CD14-positive monocyte (primary cell): Measurements from ENCODE around the gene TNFSF4. TPM values are rescaled to one million over a fixed set of nuclear protein-coding genes. Genes with fewer than 3 reads are reported as not detected.

ENCODE experiments used
- DNase-seq, 3 donors: peaks; one replicate each; pipeline ENCODE4 v3.0.0-alpha.2; 2011 to 2022
- H2AFZ ChIP-seq: 2 replicates; pipeline ENCODE4 v1.6.0; 2012; ENCODE audit warnings: mild to moderate bottlenecking, low read depth, low read length, inconsistent platforms; ENCODE audit not compliant: insufficient read depth, poor library complexity, severe bottlenecking
- H3K27ac ChIP-seq, 2 donors: 1 replicate in 1 of 2; 2 replicates in 1 of 2; pipeline ENCODE4 v1.5.1; 2012 to 2013; ENCODE audit warnings: low read length in 2 of 2, control low read depth in 1 of 2, inconsistent platforms in 1 of 2, low read depth in 1 of 2, mild to moderate bottlenecking in 1 of 2
- H3K27me3 ChIP-seq, 2 donors: one replicate each; pipeline versions ENCODE4 v1.6.0 to v1.6.1; 2011 to 2013; ENCODE audit warnings: low read length in 2 of 2; ENCODE audit not compliant: control insufficient read depth in 2 of 2, insufficient read depth in 2 of 2
- H3K36me3 ChIP-seq, 2 donors: replicated peaks in 1 of 2; 1 replicate in 1 of 2; 2 replicates in 1 of 2; pipeline versions ENCODE4 v1.5.1 to v1.6.1; 2012 to 2013; ENCODE audit warnings: low read length in 2 of 2, control low read depth in 1 of 2, inconsistent platforms in 1 of 2, mild to moderate bottlenecking in 1 of 2; ENCODE audit not compliant: insufficient read depth in 2 of 2, control insufficient read depth in 1 of 2
- H3K4me1 ChIP-seq, 2 donors: 1 replicate in 1 of 2; 2 replicates in 1 of 2; pipeline versions ENCODE4 v1.5.1 to v1.6.1; 2012 to 2013; ENCODE audit warnings: low read length in 2 of 2, control low read depth in 1 of 2, inconsistent platforms in 1 of 2, mild to moderate bottlenecking in 1 of 2, moderate library complexity in 1 of 2; ENCODE audit not compliant: insufficient read depth in 2 of 2, control insufficient read depth in 1 of 2
- H3K4me2 ChIP-seq: replicated peaks from 2 replicates; pipeline ENCODE3; 2012; ENCODE audit warnings: low read length, moderate library complexity, mild to moderate bottlenecking; ENCODE audit not compliant: poor library complexity, severe bottlenecking; ENCODE audit errors: extremely low read depth
- H3K4me3 ChIP-seq, 3 experiments: fragments of 200-600 bp in 1 of 3; sonication (generic) in 1 of 3; replicated peaks in 1 of 3; 1 replicate in 2 of 3; 2 replicates in 1 of 3; pipeline ENCODE4 v1.5.1; 2011 to 2013; ENCODE audit warnings: low read length in 3 of 3, mild to moderate bottlenecking in 3 of 3, control low read depth in 2 of 3, low read depth in 2 of 3, inconsistent platforms in 1 of 3, moderate library complexity in 1 of 3
- H3K79me2 ChIP-seq: 2 replicates; pipeline ENCODE4 v1.6.0; 2012; ENCODE audit warnings: mild to moderate bottlenecking, control low read depth, inconsistent platforms, low read length, moderate library complexity; ENCODE audit not compliant: insufficient read depth
- H3K9ac ChIP-seq: 2 replicates; pipeline ENCODE4 v1.6.0; 2017; ENCODE audit warnings: low read length, mild to moderate bottlenecking; ENCODE audit not compliant: insufficient read depth, poor library complexity, severe bottlenecking
- H3K9me3 ChIP-seq, 2 donors: replicated peaks in 1 of 2; 1 replicate in 1 of 2; 2 replicates in 1 of 2; pipeline versions ENCODE4 v1.5.1 to v1.6.1; 2012 to 2013; ENCODE audit warnings: low read length in 2 of 2, control low read depth in 1 of 2; ENCODE audit not compliant: control insufficient read depth in 1 of 2, insufficient read depth in 1 of 2
- H4K20me1 ChIP-seq: 2 replicates; pipeline ENCODE4 v1.6.0; 2012; ENCODE audit warnings: mild to moderate bottlenecking, low read length, control low read depth, moderate library complexity; ENCODE audit not compliant: insufficient read depth
- H3K27ac Mint-ChIP-seq, 7 donors: one replicate each; pipeline ENCODE4 v1.8.0; 2020; ENCODE audit warnings: mild to moderate bottlenecking in 7 of 7, mixed read lengths in 7 of 7, moderate library complexity in 6 of 7, inconsistent platforms in 2 of 7
- H3K27me3 Mint-ChIP-seq, 3 donors: one replicate each; pipeline ENCODE4 v1.8.0; 2021 to 2022; ENCODE audit warnings: low read depth in 3 of 3, mild to moderate bottlenecking in 3 of 3, mixed read lengths in 3 of 3, moderate library complexity in 3 of 3, inconsistent platforms in 1 of 3
- H3K36me3 Mint-ChIP-seq, 2 donors: one replicate each; pipeline ENCODE4 v1.8.0; 2020; ENCODE audit warnings: mixed read lengths in 2 of 2, inconsistent platforms in 1 of 2, mild to moderate bottlenecking in 1 of 2
- H3K4me1 Mint-ChIP-seq: one replicate; pipeline ENCODE4 v1.8.0; 2020; ENCODE audit warnings: mild to moderate bottlenecking, mixed read lengths
- H3K4me3 Mint-ChIP-seq, 2 donors: one replicate each; pipeline ENCODE4 v1.8.0; 2020; ENCODE audit warnings: mild to moderate bottlenecking in 2 of 2, mixed read lengths in 2 of 2, moderate library complexity in 1 of 2
- H3K9me3 Mint-ChIP-seq, 7 donors: one replicate each; pipeline ENCODE4 v1.8.0; 2020 to 2022; ENCODE audit warnings: mixed read lengths in 7 of 7, mild to moderate bottlenecking in 6 of 7, moderate library complexity in 6 of 7, inconsistent platforms in 2 of 7
- CTCF ChIP-seq: fragments of 200-600 bp; IDR thresholded peaks from one replicate; pipeline ENCODE4 v1.8.0; 2022; ENCODE audit warnings: antibody characterized with exemption, mild to moderate bottlenecking
- WGBS: methylation state at CpG from one replicate; pipeline ENCODE4 v1.1.5; 2013; ENCODE audit warnings: missing lambda C conversion rate; ENCODE audit not compliant: insufficient coverage; 5-methylcytosine and 5-hydroxymethylcytosine counted together
- intact Hi-C, 2 donors: fragments of 100-400 bp; cut with micrococcal nuclease; formaldehyde crosslinking; loops; one replicate each; pipeline versions ENCODE4 v1.15.0 to v1.15.1; 2023
- polyA plus RNA-seq, 3 donors: library from polyadenylated mRNA; depleted of rRNA in 1 of 3; unstranded in 2 of 3; stranded (reverse) in 1 of 3; fragments of 300-500 nt in 2 of 3; fragments of >200 nt in 1 of 3; fragmentation: Illumina TruSeq in 2 of 3; gene quantifications; 1 replicate in 2 of 3; 2 replicates in 1 of 3; pipeline ENCODE4 v1.2.3, GENCODE V29; 2012 to 2021

Gene TNFSF4
- polyA plus RNA-seq, 3 donors: 0.21 to 0.40 (median 0.38) TPM

DNA sequence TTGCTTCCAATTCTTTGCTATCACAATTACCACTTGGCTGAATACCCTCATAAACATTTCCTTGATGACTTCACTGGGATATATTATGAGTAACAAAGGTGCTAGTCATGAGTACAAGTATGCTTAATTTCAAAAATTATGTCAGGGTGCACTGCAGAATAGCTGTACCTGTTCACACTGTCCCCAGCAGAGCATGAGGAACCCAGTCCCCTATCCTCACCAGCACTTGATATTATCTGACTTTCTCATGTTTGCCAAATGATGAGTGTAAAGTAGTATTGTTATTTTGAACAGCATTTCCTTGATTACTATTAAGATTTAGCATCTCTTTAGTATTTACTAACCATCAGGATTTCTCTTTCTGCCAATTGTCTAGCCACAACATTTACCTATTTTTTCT, 33.5 kb upstream of the TNFSF4 start:
- Histone ChIP-seq H3K9me3 (peaks cover 19 to 21% of the 10 kb centered on the region in 2 donors), H3K27ac (no peak overlapping the region), H3K27me3 (no peaks in the 10 kb centered on the region), H2AFZ (no peak overlapping the region), H3K36me3 (no peaks in the 10 kb centered on the region), H3K9ac (no peak overlapping the region), H3K79me2 (no peaks in the 10 kb centered on the region), H3K4me1 (no peaks in the 10 kb centered on the region), H3K4me3 (no peak overlapping the region), H3K4me2 (no peak overlapping the region), H4K20me1 (no peaks in the 10 kb centered on the region)
- H3K27me3 Mint-ChIP-seq: no peaks in the 10 kb centered on the region
- no peak overlapping the region for H3K4me3 Mint-ChIP-seq
- peaks cover 0 to 3% of the 10 kb centered on the region in 2 donors for H3K36me3 Mint-ChIP-seq
- TF ChIP-seq CTCF: no peak
- H3K27ac Mint-ChIP-seq: no peak overlapping the region
- no peak for DNase-seq
- intact Hi-C loops: no loop called here
- peaks cover 13 to 41% (median 25%) of the 10 kb centered on the region in 7 donors for H3K9me3 Mint-ChIP-seq
- peaks cover 10% of the 10 kb centered on the region for H3K4me1 Mint-ChIP-seq

DNA sequence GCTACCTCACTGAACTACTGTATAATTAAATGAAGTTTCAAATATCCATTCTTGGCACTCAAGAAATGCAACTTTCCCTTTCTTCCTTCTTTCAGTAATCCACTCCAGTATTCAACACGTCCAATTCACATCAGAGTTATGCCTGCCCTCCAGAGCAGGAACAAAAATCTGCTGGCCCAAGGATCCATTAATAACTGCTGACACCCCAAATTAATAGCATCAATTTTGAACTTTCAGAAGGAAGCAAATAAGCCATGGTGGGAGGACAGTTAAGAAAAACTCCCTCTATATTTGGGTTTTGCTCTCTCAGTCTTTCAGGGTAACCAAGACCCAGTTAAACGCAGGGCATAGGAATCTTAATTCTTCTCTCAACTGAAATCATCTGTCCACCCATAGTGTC, 31.9 kb upstream of the TNFSF4 start:
- no peak for DNase-seq
- TF ChIP-seq CTCF: no peak
- Mint-ChIP-seq H3K9me3 (peaks cover 17 to 37% (median 27%) of the 10 kb centered on the region in 7 donors), H3K27ac (no peak overlapping the region), H3K4me3 (no peak overlapping the region), H3K36me3 (peaks cover 0 to 3% of the 10 kb centered on the region in 2 donors), H3K27me3 (no peaks in the 10 kb centered on the region), H3K4me1 (peaks cover 10% of the 10 kb centered on the region)
- H3K27ac ChIP-seq: no peak overlapping the region
- WGBS: 100% methylated on average over 1 of the region's 2 CpGs
- no peaks in the 10 kb centered on the region for H3K4me1 ChIP-seq
- H4K20me1 ChIP-seq: no peaks in the 10 kb centered on the region
- no peak overlapping the region for H3K4me2 ChIP-seq
- H3K4me3 ChIP-seq: no peak overlapping the region
- H3K27me3 ChIP-seq: no peaks in the 10 kb centered on the region
- no peak overlapping the region for H2AFZ ChIP-seq
- H3K9me3 ChIP-seq: peaks cover 19 to 21% of the 10 kb centered on the region in 2 donors
- intact Hi-C loops: no loop called here
- no peak overlapping the region for H3K9ac ChIP-seq
- no peaks in the 10 kb centered on the region for H3K36me3 ChIP-seq
- H3K79me2 ChIP-seq: no peaks in the 10 kb centered on the region
